PC-3 (cell line): ENCODE data around the gene NDUFAF3. TPM values are rescaled to one million over a fixed set of nuclear protein-coding genes. Genes with fewer than 3 reads are reported as not detected.

Experiments
- ATAC-seq: fragments of 200-7000 bp; cut with Tn5 transposase; 2 replicates; pipeline ENCODE4 v1.9.1; 2020; ENCODE audit warnings: mild to moderate bottlenecking, moderate library complexity
- BruUV-seq: library from RNA; stranded (reverse); fragments of 400-500 nt; replicated peaks from 2 replicates; lab custom pipeline; 2021; lab: Mats Ljungman, UMichigan
- CTCF ChIA-PET: fragments of 300-600 bp; sonication (Branson Sonifier 250); formaldehyde crosslinking; loops from one replicate; lab custom pipeline; 2022; ENCODE audit warnings: antibody characterized with exemption; lab: Charles Lee
- POLR2A ChIA-PET: fragments of 300-600 bp; sonication (Branson Sonifier 250); formaldehyde crosslinking; loops from one replicate; lab custom pipeline; 2022; ENCODE audit warnings: antibody characterized with exemption; ENCODE audit not compliant: unreplicated experiment; lab: Charles Lee
- DNase-seq: peaks from one replicate; pipeline ENCODE4 v3.0.0-alpha.2; 2015
- H2AFZ ChIP-seq: fragments of 300-600 bp; sonication (generic); 2 replicates; pipeline ENCODE4 v1.6.0; 2016; ENCODE audit warnings: antibody characterized with exemption, low read length
- H3F3A ChIP-seq: fragments of 300-600 bp; sonication (generic); one replicate; pipeline ENCODE4 v1.6.0; 2017; ENCODE audit warnings: antibody characterized with exemption, low read length, control low read depth, mild to moderate bottlenecking; ENCODE audit not compliant: unreplicated experiment
- H3K27ac ChIP-seq: fragments of 300-600 bp; sonication (generic); 2 replicates; pipeline ENCODE4 v1.5.1; 2016; ENCODE audit warnings: mild to moderate bottlenecking, low read length
- H3K27me3 ChIP-seq: fragments of 300-600 bp; sonication (generic); 2 replicates; pipeline ENCODE4 v1.6.1; 2016; ENCODE audit warnings: low read length, mixed read lengths
- H3K36me3 ChIP-seq: fragments of 300-600 bp; sonication (generic); 2 replicates; pipeline ENCODE4 v1.6.1; 2016; ENCODE audit warnings: low read depth, mixed run types, low read length, mixed read lengths
- H3K4me1 ChIP-seq: fragments of 300-600 bp; sonication (generic); 2 replicates; pipeline ENCODE4 v1.5.1; 2016; ENCODE audit warnings: low read length; ENCODE audit not compliant: insufficient read depth
- H3K4me2 ChIP-seq: fragments of 300-600 bp; sonication (generic); 2 replicates; pipeline ENCODE4 v1.6.0; 2016; ENCODE audit warnings: low read length
- H3K4me3 ChIP-seq: fragments of 300-600 bp; sonication (generic); 2 replicates; pipeline ENCODE4 v1.5.1; 2016; ENCODE audit warnings: mild to moderate bottlenecking, low read length, mixed read lengths
- H3K79me2 ChIP-seq: fragments of 300-600 bp; sonication (generic); 2 replicates; pipeline ENCODE4 v1.6.1; 2017; ENCODE audit warnings: low read length, mixed read lengths
- H3K9ac ChIP-seq: fragments of 300-600 bp; sonication (generic); 2 replicates; pipeline ENCODE4 v1.6.0; 2016; ENCODE audit warnings: mild to moderate bottlenecking, low read length
- H3K9me2 ChIP-seq: fragments of 300-600 bp; sonication (generic); replicated peaks from 2 replicates; pipeline ENCODE4 v1.6.1; 2016; ENCODE audit warnings: mixed run types, low read length, mixed read lengths
- H3K9me3 ChIP-seq: fragments of 300-600 bp; sonication (generic); 2 replicates; pipeline ENCODE4 v1.6.1; 2016; ENCODE audit warnings: low read length, mixed read lengths
- H4K20me1 ChIP-seq: fragments of 300-600 bp; sonication (generic); 2 replicates; pipeline ENCODE4 v1.6.1; 2016; ENCODE audit warnings: low read length, mixed read lengths
- EZH2 ChIP-seq: fragments of 300-600 bp; sonication (generic); IDR thresholded peaks from one replicate; pipeline ENCODE4 v1.6.1; 2017; ENCODE audit warnings: antibody characterized with exemption, mild to moderate bottlenecking, low read length; ENCODE audit not compliant: unreplicated experiment
- EZH2phosphoT487 ChIP-seq: fragments of 300-600 bp; sonication (generic); IDR thresholded peaks from 2 replicates; pipeline ENCODE4 v1.6.1; 2018; ENCODE audit warnings: mild to moderate bottlenecking, antibody characterized with exemption, low read length, borderline replicate concordance
- intact Hi-C: fragments of 100-400 bp; cut with micrococcal nuclease; formaldehyde crosslinking; loops from 2 replicates; pipeline ENCODE4 v1.9.0; 2023
- total RNA-seq: library from RNA; depleted of rRNA; stranded (reverse); fragments of >200 nt; gene quantifications from 2 replicates; pipeline ENCODE4 v1.2.3, GENCODE V29; 2014
- TF ChIP-seq, protein P1 (sequence below): fragments of 300-600 bp; sonication (generic); conservative IDR thresholded peaks from 2 replicates; pipeline ENCODE4 v1.5.1; 2017; ENCODE audit warnings: antibody characterized with exemption, low read depth, mild to moderate bottlenecking, low read length

NDUFAF3 gene
- total RNA-seq, 1 experiment from 2014 or later = 211 TPM

DNA sequence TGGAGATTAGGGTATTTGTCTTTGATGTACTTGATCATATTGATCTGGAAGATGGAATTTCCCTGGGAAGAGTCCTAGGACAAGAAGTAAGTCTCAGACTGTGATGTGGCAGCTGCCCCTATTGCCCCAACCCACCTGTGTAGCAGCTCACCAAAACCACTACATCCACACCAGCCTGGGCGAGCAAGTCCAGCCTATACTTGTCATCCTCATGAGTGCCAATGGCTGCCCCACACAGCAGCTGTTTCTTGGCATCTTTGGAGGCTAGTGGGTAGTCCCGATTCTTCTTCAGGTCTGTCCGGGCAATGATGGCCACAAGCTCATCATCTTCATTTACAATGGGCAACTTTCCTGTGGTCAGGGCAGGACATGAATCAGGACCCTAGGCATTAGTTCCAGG, 4.6 kb downstream of the NDUFAF3 start:
- BruUV-seq = no TSS peak
- DNase-seq = no peak
- H3K27me3 ChIP-seq = no peaks in the 10 kb centered on the region
- no peak overlapping the region for H3K4me2 ChIP-seq
- peaks cover 40% of the 10 kb centered on the region for H3K4me1 ChIP-seq
- intact Hi-C loops = no loop called here
- no peak overlapping the region for H3K9ac ChIP-seq
- no peak for ATAC-seq
- TF ChIP-seq, protein P1, sequence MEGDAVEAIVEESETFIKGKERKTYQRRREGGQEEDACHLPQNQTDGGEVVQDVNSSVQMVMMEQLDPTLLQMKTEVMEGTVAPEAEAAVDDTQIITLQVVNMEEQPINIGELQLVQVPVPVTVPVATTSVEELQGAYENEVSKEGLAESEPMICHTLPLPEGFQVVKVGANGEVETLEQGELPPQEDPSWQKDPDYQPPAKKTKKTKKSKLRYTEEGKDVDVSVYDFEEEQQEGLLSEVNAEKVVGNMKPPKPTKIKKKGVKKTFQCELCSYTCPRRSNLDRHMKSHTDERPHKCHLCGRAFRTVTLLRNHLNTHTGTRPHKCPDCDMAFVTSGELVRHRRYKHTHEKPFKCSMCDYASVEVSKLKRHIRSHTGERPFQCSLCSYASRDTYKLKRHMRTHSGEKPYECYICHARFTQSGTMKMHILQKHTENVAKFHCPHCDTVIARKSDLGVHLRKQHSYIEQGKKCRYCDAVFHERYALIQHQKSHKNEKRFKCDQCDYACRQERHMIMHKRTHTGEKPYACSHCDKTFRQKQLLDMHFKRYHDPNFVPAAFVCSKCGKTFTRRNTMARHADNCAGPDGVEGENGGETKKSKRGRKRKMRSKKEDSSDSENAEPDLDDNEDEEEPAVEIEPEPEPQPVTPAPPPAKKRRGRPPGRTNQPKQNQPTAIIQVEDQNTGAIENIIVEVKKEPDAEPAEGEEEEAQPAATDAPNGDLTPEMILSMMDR = no peak
- TF ChIP-seq EZH2phosphoT487 (no peak), EZH2 (no peak)
- H3F3A ChIP-seq = peaks cover 10% of the 10 kb centered on the region
- H4K20me1 ChIP-seq = 0 out of 2 replicates have a peak, but pooled peaks cover 13% of the 10 kb centered on the region
- POLR2A ChIA-PET = no interaction called here
- CTCF ChIA-PET = no interaction called here
- no peak overlapping the region for H2AFZ ChIP-seq
- H3K36me3 ChIP-seq = peaks cover 61% of the 10 kb centered on the region
- H3K27ac ChIP-seq = no peak overlapping the region
- peaks cover 70% of the 10 kb centered on the region for H3K79me2 ChIP-seq
- no peaks in the 10 kb centered on the region for H3K9me3 ChIP-seq
- H3K9me2 ChIP-seq = no peaks in the 10 kb centered on the region
- H3K4me3 ChIP-seq = no peak overlapping the region

DNA sequence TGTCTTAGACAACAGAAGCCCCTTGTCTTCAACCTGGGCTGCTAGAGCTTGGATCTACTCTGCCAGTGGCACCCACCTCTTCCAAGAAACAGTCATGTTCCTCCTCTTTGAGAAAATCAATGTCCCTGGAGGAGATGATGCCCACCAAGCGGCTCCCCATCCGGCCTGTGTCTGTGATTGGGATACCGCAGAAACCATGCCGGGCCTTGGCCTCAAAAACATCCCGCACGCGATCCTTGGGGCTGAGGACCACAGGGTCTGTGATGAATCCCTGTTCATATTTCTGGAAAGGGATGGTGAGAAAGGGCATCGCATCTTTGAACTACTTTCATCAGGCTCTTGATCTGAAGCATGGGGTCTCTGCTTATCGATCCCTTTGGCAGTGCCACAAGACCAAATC, 5.7 kb downstream of the NDUFAF3 start:
- Histone ChIP-seq H3K4me1 (peaks cover 42% of the 10 kb centered on the region), H3K27ac (no peak overlapping the region), H3K36me3 (peaks cover 72% of the 10 kb centered on the region), H2AFZ (no peak overlapping the region), H3K27me3 (no peaks in the 10 kb centered on the region), H3K9ac (no peak overlapping the region), H3K9me2 (no peaks in the 10 kb centered on the region), H3K79me2 (peaks cover 65% of the 10 kb centered on the region), H3F3A (peaks cover 10% of the 10 kb centered on the region), H3K4me3 (peak overlapping the region; percentile 83), H3K9me3 (no peaks in the 10 kb centered on the region), H4K20me1 (0 out of 2 replicates have a peak, but pooled peaks cover 13% of the 10 kb centered on the region), H3K4me2 (peak overlapping the region; percentile 97)
- ATAC-seq (no peak), DNase-seq (no peak)
- POLR2A ChIA-PET = no interaction called here
- TF ChIP-seq EZH2 (no peak), EZH2phosphoT487 (no peak)
- TF ChIP-seq, protein P1 = no peak
- BruUV-seq = no TSS peak
- CTCF ChIA-PET = no interaction called here
- intact Hi-C loops = no loop called here

DNA sequence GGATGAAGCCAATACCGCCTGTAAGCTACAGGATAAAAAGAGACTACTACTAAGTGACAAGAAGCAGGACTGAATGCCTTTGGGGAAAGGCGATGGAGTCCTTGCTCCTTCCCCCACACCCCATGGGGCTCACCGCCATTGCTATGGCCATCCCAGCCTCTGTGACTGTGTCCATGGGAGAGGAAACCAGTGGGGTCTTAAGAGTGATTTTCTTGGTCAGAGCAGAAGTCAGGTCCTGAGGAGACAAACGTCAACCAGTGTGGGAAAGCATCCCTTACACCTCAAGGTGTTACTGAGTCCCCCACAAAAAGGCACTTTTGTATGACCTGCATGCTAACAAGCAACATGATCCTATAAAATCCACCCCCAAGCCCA, 6.4 kb downstream of the NDUFAF3 start:
- peaks cover 10% of the 10 kb centered on the region for H3F3A ChIP-seq
- H3K9me3 ChIP-seq = no peaks in the 10 kb centered on the region
- H3K27ac ChIP-seq = no peak overlapping the region
- peak overlapping the region; percentile 97 for H3K4me2 ChIP-seq
- intact Hi-C loops = no loop called here
- H3K4me3 ChIP-seq = peak overlapping the region; percentile 83
- CTCF ChIA-PET = no interaction called here
- BruUV-seq = no TSS peak
- ATAC-seq = no peak
- TF ChIP-seq, protein P1 = no peak
- no peak for TF ChIP-seq EZH2phosphoT487
- no peaks in the 10 kb centered on the region for H3K27me3 ChIP-seq
- H2AFZ ChIP-seq = no peak overlapping the region
- peaks cover 58% of the 10 kb centered on the region for H3K79me2 ChIP-seq
- POLR2A ChIA-PET = interaction anchor here (0.5 kb wide), 1 partner anchor 726 kb away, joined by 3 read pairs; no protein-coding TSS in a partner anchor
- H3K4me1 ChIP-seq = peaks cover 44% of the 10 kb centered on the region
- H3K36me3 ChIP-seq = peaks cover 79% of the 10 kb centered on the region
- 0 out of 2 replicates have a peak, but pooled peaks cover 13% of the 10 kb centered on the region for H4K20me1 ChIP-seq
- H3K9ac ChIP-seq = peak overlapping the region; percentile 96
- DNase-seq = no peak
- no peaks in the 10 kb centered on the region for H3K9me2 ChIP-seq
